DMS153 (cell line): ENCODE data around the gene RAD51D.
A peak's percentile ranks its signal among the peaks of the same experiment; 100 is the strongest.
"Not testable (repeated sequence)": the region's sequence is repeated elsewhere in the genome, so short reads cannot be mapped to it uniquely, and the experiment has no call there.

Experiments
- DNase-seq: peaks from one replicate; lab custom pipeline; 2025; lab: John Stamatoyannopoulos, UW

RAD51D gene

DNA sequence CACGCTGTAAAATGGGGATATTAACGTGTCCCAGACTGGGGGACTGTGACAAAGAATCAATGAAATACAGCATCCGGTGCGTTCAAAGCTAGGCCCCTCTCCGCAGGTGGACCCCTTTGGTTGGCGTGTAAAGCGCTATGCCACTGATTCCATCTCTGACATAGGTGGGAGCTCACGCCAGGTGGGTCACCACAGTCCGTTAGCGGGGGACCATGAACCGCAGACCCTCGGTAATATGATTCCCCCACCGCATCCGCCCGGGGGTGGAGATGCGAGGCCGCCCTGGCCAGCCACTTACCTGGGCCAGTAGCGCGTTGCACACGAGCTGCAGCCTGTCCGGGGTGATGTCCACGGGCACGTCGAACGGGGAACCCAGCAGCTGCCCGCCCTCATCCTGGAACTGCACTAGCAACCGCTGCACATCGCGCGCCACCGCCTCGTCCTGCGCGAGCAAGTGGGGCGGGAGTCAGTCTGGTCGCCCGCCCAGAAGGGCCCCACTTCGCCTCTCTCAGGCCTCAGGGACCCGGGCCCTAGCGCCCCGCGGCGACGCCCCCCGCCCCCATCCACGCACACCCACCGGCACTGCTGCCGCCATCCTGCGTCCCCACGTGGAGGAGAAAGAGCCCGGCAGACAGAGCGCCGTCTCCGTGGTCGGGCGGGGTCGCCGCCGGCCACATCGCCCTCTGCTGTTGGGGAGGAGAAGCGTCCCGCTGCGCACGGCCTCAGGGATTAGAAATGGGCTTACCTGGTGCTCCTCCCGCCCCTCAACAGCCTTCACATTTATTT, 22.2 kb upstream of the RAD51D start, which contains the start of gene NLE1:
Gene NLE1 (minus strand): TSS at position 623 of the 786 bp plus-strand sequence. CDS start 28 bp downstream, at position 595.
- peak; percentile 66 for DNase-seq

DNA sequence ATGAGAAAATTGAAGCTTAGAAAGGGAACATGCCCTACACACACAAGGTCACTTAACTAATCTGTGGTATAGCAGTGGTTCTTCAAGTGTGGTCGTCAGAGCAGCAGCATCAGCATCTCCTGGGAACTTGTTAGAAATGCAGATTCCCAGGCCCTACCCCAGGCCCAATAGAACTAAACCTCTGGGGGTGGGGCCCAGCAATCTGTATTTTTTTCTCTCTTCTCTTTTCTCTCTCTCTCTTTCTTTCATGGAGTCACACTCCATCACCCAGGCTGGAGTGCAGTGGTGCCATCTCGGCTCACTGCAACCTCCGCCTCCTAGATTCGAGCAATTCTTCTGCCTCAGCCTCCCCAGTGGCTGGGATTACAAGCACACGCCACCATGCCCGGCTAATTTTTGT, 18.6 kb upstream of the RAD51D start:
- no peak for DNase-seq

- no peak for DNase-seq
Observed at GRCh38 chr17:35135322-35135721, 15.7 kb upstream of the RAD51D start.

- DNase-seq: no peak
Observed at GRCh38 chr17:35132816-35133550, 13.3 kb upstream of the RAD51D start.

DNA sequence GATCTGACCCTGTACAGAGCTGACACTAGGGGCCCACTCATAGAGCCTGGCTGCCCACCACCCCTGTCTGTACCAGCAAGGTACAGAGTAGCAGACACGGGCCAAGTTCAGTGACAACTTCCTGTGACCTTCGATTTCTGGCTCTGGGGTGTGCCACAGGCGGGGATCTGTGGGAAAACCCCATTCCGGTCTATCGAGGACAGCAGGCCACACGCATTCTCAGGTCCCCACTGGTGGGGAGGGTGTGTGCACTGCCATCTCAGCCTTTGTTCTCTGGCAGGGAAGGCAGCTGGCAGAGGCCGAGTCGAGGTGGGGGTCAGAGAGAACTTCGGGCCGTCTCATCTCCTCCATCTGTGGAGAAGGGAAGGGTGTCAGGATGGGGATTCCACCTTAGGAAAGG, 12.4 kb upstream of the RAD51D start:
- DNase-seq: no peak

DNA sequence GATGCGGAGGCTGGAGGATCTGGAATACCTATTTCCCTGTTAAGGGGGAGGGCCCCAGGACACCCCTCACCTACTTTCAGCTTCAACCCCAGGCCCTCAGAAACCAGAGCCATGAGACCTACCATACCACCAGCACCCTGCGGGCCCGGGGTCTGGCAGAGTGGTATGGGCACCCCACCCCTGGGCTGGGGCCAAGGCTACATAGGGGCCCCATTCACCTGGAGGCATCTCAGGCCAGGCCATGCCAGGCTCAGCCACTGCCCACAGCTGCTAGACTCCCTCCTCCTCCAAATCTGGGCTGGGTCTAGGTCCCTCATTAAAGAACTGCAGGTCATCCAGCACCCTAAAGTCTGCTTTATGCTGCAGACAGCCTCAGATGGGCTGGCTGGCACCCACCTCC, 10.7 kb upstream of the RAD51D start:
- no peak for DNase-seq

DNA sequence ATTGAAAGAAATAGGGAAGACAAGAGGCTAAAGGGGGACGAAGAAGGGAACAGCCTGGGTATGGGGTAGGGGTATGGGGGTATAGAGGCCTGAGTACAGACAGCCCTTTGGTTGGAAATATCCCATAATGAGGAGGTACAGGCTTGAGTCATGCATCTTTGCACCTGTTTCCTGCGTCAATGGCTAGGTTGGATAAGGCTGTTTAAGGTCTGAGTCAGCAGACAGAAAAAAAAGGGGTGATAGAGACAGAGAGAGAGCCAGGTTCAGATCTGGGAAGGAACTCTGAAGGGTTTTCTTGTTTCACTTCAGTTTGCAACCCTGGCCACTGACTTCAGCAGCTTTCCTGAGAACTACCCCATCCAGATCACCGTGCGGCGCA, 10.3 kb upstream of the RAD51D start:
- no peak for DNase-seq

DNA sequence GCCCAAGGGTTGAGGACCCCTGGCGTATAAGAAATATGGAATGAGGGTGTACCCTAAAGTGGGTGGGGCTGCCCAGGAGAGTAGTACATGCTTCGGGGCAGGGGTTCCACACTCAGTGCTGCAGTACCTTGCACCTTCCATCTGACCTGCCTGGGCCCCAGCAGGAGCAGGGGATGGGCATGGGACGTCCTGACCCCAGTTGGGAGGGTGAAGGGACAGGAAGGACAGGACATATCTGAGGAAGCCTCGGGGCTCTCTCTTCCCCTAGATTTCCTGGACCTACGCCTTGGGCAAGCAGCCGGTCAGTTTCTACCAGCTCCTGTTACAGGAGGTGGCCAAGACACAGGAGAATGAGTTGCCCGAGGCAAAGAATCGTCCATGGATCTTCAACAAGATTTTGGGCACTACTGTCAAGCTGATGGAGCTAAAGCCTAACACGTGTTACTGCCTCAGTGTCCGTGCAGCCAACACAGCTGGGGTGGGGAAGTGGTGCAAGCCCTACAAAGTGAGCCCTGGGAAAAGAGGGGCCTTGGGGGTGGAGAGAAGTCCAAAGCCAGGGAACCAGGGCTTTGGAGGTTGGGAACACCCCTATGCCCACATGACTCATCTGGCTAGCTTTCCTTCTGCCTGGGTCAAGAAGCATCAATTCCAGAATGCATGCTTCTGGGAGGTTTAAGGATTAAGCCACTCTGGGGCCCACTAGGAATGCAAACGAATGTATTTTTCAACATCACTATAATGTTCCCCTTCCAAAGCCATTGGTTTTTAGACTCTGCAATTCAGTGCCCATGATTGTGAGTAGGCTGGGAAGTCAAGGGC, 9.7 kb upstream of the RAD51D start:
- no peak for DNase-seq

DNA sequence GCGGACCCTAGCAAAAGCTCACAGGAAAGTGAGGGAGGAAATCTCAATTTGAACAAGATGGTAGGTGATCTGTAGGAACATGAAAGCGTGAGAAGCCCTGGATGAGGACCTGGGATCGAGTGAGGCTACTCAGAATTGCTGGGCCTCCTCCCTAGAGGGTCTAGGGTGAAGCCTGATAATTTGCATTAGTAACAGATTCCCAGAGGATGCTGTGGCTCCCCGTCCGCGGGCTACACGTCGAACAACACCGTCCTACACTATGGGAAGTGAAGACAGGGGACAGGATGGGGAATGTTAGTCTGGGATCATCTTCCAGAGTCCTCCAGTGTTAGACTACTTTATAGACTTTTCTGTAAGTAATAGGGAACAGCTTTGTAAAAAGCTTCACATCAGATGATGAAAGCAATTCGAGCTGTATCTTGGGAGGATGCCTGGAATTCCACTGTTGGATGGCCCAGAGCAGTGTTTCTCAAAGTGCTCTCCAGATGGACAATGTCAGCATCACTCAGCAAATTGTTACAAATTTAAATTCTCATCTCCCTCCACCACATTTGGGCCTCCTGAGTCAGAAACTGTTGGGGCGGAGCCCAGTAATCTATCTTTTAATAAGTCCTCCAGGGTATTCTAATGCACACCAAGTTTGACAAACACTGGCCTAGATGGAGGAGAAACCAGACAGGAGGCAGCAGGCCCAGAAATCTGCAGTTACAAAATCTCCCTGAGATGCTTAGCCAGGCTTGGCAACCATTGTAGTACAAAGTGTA, 8.3 kb upstream of the RAD51D start:
- DNase-seq: no peak

- DNase-seq: no peak
Observed at GRCh38 chr17:35121315-35121714, 1.7 kb upstream of the RAD51D start, which contains the start of gene FNDC8. FNDC8 (plus strand) TSS chr17:35121615; CDS start chr17:35121694, 79 bp downstream.

- DNase-seq: no peak
Observed at GRCh38 chr17:35117984-35118383, 1.7 kb downstream of the RAD51D start.

- DNase-seq: no peak
Observed at GRCh38 chr17:35116845-35117244, 2.8 kb downstream of the RAD51D start.

- not testable (repeated sequence) for DNase-seq
Observed at GRCh38 chr17:35110791-35111190, 8.9 kb downstream of the RAD51D start.

- DNase-seq: no peak
Observed at GRCh38 chr17:35104844-35105450, 14.7 kb downstream of the RAD51D start.

DNA sequence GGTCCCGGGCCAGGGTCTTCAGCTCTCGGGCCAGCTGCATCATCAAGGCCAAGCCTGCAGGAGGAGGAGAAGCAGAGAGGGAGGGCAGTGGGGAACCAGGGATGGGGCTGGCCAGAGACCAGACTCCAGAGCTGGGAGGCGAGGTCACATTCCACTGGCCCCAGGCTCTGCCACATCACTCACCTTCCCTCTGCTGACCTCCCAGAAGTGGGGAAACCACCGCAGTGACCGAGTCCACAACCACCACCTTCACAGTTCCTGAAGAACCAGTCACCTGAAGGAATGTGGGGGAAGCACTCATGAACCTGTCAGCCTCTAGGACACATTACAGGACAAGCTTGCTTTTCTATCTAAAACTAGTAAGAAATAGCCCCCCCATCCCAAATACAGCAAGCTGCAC, 16.4 kb downstream of the RAD51D start:
- DNase-seq: no peak

DNA sequence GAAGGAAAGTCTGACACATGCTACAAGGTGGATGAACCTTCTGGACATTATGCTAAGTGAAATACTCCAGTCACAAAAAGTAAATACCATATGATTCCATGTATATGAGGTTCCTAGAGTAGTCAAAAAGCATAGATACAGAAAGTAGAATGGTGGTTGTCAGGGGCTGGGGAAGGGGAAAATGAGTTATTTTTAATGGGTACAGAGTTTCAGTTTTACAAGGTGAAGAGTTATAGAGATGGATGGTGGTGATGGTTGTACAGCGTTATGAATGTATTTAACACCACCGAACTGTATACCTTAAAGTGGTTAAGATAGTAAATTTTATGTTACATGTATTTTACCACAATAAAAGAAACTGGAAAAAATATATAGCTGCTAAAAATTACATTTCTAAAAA, 17.9 kb downstream of the RAD51D start:
- no peak for DNase-seq

GRCh38 chr17:35101036-35101435, 18.6 kb downstream of the RAD51D start:
- DNase-seq: no peak

- no peak for DNase-seq
Observed at GRCh38 chr17:35099908-35100307, 19.8 kb downstream of the RAD51D start.

- DNase-seq: no peak
Observed at GRCh38 chr17:35097776-35098175, 21.9 kb downstream of the RAD51D start.

DNA sequence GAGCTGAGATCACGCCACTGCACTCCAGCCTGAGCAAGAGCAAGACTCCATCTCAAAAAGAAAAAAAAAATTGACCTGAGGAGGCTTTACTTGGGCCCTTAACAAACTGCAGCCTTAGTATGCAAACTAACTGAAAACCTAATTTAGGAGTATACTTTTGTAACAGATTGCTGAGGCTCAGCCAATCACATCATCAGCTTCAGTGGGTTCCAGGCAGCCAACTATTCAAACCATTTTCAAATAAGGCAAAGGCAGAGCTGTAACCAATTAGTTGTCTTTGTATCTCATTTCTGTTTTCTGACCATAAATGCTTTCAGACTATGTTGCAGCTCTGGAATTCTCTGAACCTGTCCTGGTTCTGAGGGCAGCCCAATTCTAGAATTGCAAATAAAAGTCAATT, 23.9 kb downstream of the RAD51D start:
- DNase-seq: no peak

DNA sequence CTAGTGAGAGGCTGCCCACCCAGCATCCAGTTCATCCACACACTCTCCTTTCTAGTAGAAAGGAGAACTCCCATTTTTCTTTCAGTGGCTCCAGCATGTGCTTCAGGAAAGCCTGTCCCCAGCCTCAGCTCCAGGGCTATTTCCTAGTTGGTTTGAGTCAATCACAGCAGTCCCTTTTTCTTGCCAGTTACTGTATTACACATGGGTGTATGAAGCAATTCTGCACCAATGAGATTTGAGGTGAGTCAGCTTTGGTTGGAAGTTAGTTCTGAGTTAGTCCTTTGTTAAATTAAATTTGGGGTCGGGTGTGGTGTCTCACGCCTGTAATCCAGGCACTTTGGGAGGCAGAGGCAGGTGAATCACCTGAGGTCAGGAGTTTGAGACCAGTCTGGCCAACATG, 24.8 kb downstream of the RAD51D start:
- DNase-seq: no peak
